GM12874 (cell line): ENCODE results near the gene FIBP.

Experiments used
- CTCF ChIP-seq: IDR thresholded peaks from 2 replicates; pipeline ENCODE4 v1.5.1; 2011; ENCODE audit warnings: low read depth, mild to moderate bottlenecking, control low read depth, low read length, moderate library complexity; ENCODE audit not compliant: insufficient read depth

Gene FIBP

DNA sequence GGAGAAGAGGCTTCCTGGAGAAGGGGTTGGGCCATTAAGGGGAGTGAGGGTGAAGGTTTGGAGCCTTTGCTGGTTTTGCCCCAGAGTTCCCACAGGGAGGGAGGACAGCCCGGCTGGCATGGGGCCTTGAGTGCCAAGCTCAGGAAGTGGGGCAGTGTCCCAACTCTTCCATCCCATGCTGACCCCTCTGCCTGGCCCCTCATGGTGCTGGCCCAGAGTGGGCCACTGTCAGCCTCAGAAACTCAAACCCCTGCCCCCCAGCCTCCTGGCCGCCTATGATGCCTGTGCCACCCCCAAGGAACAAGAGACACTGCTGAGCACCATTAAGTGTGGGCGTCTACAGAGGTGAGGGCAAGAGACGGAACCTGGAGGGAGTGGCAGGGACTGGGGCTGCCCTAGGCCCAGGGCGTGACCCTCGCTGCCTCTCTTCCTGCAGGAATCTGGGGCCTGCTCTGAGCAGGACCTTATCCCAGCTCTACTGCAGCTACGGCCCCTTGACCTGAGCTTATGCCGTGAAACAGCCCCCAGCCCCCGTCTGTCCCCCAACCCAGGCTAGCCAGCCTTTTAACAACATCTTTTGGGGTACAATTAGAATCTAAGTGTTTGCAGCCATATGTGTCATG, 22.6 kb downstream of the FIBP start:
- no peak for TF ChIP-seq CTCF

GRCh38 chr11:65864706-65865471, 23.4 kb downstream of the FIBP start:
- TF ChIP-seq CTCF = no peak

DNA sequence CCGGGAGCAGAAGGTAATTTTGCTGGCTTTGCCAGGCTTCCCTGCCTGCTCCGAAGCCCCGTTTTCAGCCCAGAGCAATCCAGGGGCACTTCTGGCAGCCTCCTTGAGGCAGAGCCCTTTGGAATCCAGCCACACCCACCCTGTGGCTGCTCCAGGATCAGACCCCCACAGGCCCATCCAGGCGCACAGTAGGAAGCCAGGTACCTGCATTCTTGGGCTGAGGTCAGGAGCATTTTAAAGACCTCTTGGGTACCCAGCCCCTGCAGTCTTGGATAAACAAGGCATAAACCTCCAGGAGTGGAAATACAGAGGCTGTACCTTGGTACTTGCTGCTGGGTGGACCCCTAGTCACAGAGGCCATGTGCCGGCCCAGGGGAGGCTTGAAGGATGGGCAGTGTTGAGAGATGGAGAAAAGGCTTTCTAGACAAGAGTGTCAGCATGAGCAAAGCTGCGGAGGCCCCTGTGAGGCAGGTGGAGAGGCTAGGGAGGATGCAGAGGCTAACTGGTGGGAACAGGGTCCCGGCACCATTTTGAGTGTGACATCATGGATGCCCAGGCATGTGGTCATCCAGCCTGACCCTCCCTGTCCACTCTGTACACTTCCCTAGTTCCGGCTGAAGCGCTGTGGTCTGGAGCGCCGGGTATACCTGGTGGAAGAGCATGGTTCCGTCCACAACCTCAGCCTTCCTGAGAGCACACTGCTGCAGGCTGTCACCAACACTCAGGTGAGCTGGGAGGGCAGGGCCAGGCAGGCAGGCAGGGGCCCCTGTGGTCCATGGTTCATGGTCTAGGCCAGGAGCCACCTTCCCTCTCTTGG, 24.2 kb downstream of the FIBP start:
- TF ChIP-seq CTCF = no peak

DNA sequence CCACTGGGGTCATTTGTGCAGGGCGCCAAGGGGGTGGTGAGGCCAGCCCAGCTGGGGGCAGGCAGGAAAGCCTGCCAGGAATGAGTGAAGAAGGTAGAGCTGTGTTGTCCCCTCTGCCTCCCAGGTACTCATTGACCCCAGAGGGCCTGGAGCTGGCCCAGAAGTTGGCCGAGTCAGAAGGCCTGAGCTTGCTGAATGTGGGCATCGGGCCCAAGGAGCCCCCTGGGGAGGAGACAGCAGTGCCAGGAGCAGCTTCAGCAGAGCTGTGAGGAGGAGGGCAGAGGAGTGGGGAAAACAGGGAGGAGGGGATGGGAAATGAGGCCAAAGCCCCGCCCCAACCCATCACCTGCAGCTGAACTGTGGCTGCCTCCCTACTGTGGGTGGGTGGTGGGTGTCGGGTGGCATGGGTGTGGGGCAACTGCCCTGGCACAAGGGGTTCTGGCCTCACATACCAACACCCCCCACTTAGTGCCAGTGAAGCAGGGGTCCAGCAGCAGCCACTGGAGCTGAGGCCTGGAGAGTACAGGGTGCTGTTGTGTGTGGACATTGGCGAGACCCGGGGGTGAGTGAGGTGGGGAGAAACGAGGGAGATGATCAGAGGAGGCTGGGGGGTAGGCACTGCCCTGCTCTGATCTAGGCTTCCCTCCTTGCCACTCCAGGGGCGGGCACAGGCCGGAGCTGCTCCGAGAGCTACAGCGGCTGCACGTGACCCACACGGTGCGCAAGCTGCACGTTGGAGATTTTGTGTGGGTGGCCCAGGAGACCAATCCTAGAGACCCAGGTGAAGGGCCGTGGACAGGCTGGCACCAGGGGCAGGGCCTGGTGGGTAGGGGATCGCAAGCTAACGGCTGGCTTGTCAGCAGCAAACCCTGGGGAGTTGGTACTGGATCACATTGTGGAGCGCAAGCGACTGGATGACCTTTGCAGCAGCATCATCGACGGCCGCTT, 25.1 kb downstream of the FIBP start:
- TF ChIP-seq CTCF = no peak

DNA sequence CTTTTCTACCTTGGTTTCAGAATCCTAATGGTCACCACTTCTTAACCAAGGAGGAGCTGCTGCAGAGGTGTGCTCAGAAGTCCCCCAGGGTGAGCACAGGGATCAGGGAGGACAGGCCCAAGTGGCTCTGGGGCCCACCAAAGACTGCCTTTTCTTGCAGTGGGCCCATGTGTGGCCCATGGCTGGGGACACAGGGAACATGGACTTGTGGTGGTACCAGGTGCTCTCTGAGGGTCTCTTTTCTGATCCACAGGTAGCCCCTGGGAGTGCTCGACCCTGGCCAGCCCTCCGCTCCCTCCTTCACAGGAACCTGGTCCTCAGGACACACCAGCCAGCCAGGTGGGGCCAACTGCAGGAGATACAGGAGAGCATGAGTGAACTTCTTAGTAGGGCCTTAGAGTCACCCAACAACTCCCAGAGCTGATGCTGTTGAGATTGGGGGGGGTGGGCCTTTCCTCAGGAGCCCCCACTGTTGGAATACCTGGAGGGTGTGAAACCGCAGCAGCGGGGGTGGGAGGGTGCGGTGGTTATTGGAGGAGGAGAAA, 26.0 kb downstream of the FIBP start:
- TF ChIP-seq CTCF = no peak

GRCh38 chr11:65861533-65862183, 26.6 kb downstream of the FIBP start:
- no peak for TF ChIP-seq CTCF
